NCI-H146 treated with DMSO at 0.1 percent for 48 hours (cell line): Measurements from ENCODE around the gene PPM1G.

Experiments used
- DNase-seq: peaks from one replicate; lab custom pipeline; 2025; ENCODE audit not compliant: unreplicated experiment; lab: John Stamatoyannopoulos, UW

PPM1G gene

DNA sequence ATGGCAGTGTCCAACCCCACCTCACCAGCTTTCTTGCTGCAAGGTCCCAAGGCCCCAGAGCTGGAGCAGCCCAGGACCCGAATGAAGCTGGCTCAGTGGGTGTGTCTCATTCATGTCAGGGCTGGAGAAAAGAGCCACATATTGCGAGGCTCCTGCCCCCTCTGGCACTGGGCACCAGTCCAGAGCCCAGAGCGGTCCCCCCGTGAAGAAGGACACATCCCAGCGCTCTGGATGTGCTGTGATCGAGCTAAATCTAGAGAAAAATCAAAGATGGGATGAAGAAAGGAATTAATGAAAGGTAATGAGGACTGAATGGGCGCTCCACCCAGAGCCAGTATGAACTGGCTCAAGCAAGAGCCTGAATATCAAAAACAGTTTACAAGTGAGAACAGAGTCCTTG is 73.2 kb downstream of the PPM1G start:
- no peak for DNase-seq

DNA sequence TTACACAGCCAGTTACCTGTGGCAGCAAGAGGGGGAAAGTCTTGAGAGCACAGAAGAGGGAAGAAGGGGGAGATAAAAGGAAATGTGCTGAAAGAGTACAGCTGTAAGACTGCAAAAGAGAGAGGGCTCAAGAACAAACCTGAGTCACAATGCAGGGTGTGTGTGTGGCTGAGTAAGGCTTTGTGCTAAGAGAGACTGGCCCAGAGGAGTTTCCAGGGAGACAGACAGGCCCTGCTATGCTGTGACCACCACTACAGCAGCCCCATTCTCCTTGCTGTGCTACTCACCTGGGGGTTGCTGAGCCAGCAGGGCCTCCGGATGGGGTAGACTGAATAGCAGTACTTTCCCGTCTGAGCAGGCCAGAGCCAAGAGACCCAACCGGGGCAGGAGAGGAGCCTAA is 74.1 kb downstream of the PPM1G start:
- DNase-seq: no peak
